Hepatocyte (in vitro differentiated cells): Measurements from ENCODE around the gene SV2C. TPM values are rescaled to one million over a fixed set of nuclear protein-coding genes. Genes with fewer than 3 reads are reported as not detected.

Experiments
- DNase-seq: peaks from one replicate; pipeline ENCODE4 v3.0.0-alpha.2; 2016; ENCODE audit warnings: low spot score
- H2AFZ ChIP-seq: fragments of 200-600 bp; sonication (generic); 2 replicates; pipeline ENCODE4 v1.6.0; 2016; ENCODE audit warnings: antibody characterized with exemption, mild to moderate bottlenecking
- H3K27ac ChIP-seq: fragments of 200-600 bp; sonication (generic); 2 replicates; pipeline ENCODE4 v1.5.1; 2016; ENCODE audit warnings: mild to moderate bottlenecking
- H3K27me3 ChIP-seq: fragments of 200-600 bp; sonication (generic); 2 replicates; pipeline ENCODE4 v1.6.1; 2016
- H3K36me3 ChIP-seq: fragments of 200-600 bp; sonication (generic); replicated peaks from 2 replicates; pipeline ENCODE4 v1.5.1; 2016; ENCODE audit warnings: low read depth; ENCODE audit not compliant: insufficient read depth
- H3K4me1 ChIP-seq: fragments of 200-600 bp; sonication (generic); 2 replicates; pipeline ENCODE4 v1.5.1; 2016; ENCODE audit warnings: mild to moderate bottlenecking, moderate library complexity; ENCODE audit not compliant: insufficient read depth
- H3K4me2 ChIP-seq: fragments of 200-600 bp; sonication (generic); 2 replicates; pipeline ENCODE4 v1.6.0; 2016
- H3K4me3 ChIP-seq: fragments of 200-600 bp; sonication (generic); 2 replicates; pipeline ENCODE4 v1.5.1; 2016; ENCODE audit warnings: mild to moderate bottlenecking
- H3K79me2 ChIP-seq: fragments of 200-600 bp; sonication (generic); 2 replicates; pipeline ENCODE4 v1.6.0; 2017; ENCODE audit warnings: mild to moderate bottlenecking
- H3K9me2 ChIP-seq: fragments of 200-600 bp; sonication (generic); replicated peaks from 2 replicates; pipeline ENCODE4 v1.6.0; 2017; ENCODE audit warnings: mild to moderate bottlenecking; ENCODE audit not compliant: insufficient read depth
- H3K9me3 ChIP-seq: fragments of 200-600 bp; sonication (generic); 2 replicates; pipeline ENCODE4 v1.5.1; 2016; ENCODE audit warnings: low read depth, mild to moderate bottlenecking
- H4K20me1 ChIP-seq: fragments of 200-600 bp; sonication (generic); 2 replicates; pipeline ENCODE4 v1.6.0; 2016; ENCODE audit warnings: mild to moderate bottlenecking; ENCODE audit not compliant: insufficient read depth, poor library complexity, severe bottlenecking
- EZH2 ChIP-seq: fragments of 200-600 bp; sonication (generic); IDR thresholded peaks from 2 replicates; pipeline ENCODE4 v1.6.1; 2016; ENCODE audit warnings: antibody characterized with exemption, mild to moderate bottlenecking, borderline replicate concordance
- EZH2phosphoT487 ChIP-seq: fragments of 200-600 bp; sonication (generic); IDR thresholded peaks from one replicate; pipeline ENCODE4 v1.6.1; 2018; ENCODE audit warnings: antibody characterized with exemption, mild to moderate bottlenecking, low read depth, moderate library complexity; ENCODE audit not compliant: unreplicated experiment, severe bottlenecking
- WGBS: methylation state at CpG from one replicate; pipeline ENCODE4 v1.1.6; 2016; ENCODE audit warnings: low lambda C conversion rate; ENCODE audit errors: missing lambda C conversion rate; 5-methylcytosine and 5-hydroxymethylcytosine counted together
- polyA plus RNA-seq: library from polyadenylated mRNA; unstranded; fragments of >200 nt; fragmentation: Nextera tagmentation; extraction: Ambion mirVana; gene quantifications from 2 replicates; pipeline ENCODE4 v1.2.1, GENCODE V29; 2016
- total RNA-seq: library from RNA; depleted of rRNA; stranded (reverse); fragments of >200 nt; gene quantifications from 2 replicates; pipeline ENCODE4 v1.2.3, GENCODE V29; 2014
- TF ChIP-seq, protein P1 (sequence below): fragments of 200-600 bp; sonication (generic); IDR thresholded peaks from 2 replicates; pipeline ENCODE4 v1.5.1; 2016; ENCODE audit warnings: antibody characterized with exemption, mild to moderate bottlenecking; ENCODE audit not compliant: poor library complexity

The SV2C gene
- total and polyA plus RNA-seq, 2 experiments from 2014 or later, result under 0.01 to 0.05 TPM

DNA sequence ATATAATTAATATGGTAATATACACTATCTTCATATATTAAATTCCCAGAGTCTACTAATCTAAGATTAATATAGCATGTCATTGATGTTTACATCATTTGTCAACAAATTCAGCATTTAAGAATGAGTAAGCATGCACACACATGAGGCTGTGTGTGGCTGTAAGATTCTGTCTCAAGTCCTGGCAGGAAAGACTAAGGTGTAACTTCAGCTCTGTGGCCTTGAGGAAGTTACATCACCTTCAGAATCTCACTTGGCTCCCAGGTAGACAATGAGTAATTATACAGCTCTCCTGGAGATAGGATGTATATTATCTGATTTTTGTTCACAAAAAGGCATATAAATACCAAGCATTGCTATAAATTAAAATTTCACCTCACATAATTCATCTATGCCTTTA is 200.5 kb downstream of the SV2C start:
- TF ChIP-seq EZH2 (no peak), EZH2phosphoT487 (no peak)
- TF ChIP-seq, protein P1, sequence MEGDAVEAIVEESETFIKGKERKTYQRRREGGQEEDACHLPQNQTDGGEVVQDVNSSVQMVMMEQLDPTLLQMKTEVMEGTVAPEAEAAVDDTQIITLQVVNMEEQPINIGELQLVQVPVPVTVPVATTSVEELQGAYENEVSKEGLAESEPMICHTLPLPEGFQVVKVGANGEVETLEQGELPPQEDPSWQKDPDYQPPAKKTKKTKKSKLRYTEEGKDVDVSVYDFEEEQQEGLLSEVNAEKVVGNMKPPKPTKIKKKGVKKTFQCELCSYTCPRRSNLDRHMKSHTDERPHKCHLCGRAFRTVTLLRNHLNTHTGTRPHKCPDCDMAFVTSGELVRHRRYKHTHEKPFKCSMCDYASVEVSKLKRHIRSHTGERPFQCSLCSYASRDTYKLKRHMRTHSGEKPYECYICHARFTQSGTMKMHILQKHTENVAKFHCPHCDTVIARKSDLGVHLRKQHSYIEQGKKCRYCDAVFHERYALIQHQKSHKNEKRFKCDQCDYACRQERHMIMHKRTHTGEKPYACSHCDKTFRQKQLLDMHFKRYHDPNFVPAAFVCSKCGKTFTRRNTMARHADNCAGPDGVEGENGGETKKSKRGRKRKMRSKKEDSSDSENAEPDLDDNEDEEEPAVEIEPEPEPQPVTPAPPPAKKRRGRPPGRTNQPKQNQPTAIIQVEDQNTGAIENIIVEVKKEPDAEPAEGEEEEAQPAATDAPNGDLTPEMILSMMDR, result no peak
- Histone ChIP-seq H3K4me2 (no peak overlapping the region), H3K79me2 (no peaks in the 10 kb centered on the region), H3K4me1 (no peaks in the 10 kb centered on the region), H3K36me3 (no peaks in the 10 kb centered on the region), H3K4me3 (no peak overlapping the region), H3K9me3 (no peaks in the 10 kb centered on the region), H3K27ac (no peak overlapping the region), H3K9me2 (no peaks in the 10 kb centered on the region), H4K20me1 (no peaks in the 10 kb centered on the region), H3K27me3 (no peaks in the 10 kb centered on the region), H2AFZ (no peak overlapping the region)
- no peak for DNase-seq

DNA sequence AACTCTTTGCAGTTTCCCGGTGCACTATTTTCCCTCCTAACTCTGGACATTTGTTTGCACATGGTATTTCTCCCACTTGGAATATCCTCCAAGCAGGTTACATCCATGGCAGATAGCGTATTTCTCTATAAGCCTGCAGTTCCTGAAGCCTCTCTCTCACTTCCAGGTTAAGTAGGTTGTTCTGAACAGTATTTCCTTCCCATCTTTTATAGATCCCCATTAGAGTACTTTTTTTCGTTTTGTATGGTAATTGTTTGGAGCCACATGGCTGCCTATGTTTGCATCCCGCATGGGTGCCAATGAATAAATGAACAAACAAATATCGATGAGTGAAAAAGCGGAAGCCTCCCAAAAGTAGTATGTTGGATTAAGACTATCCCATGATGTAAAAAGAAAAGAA is 206.5 kb downstream of the SV2C start:
- no peak for DNase-seq
- Histone ChIP-seq H3K36me3 (no peaks in the 10 kb centered on the region), H4K20me1 (no peaks in the 10 kb centered on the region), H3K27me3 (no peaks in the 10 kb centered on the region), H3K27ac (no peak overlapping the region), H3K9me2 (no peaks in the 10 kb centered on the region), H3K4me3 (no peak overlapping the region), H3K79me2 (no peaks in the 10 kb centered on the region), H3K4me1 (no peaks in the 10 kb centered on the region), H2AFZ (no peak overlapping the region), H3K9me3 (no peaks in the 10 kb centered on the region), H3K4me2 (no peak overlapping the region)
- TF ChIP-seq, protein P1, result no peak
- TF ChIP-seq EZH2, result no peak
- 90% methylated on average over 6 of the region's 6 CpGs for WGBS

DNA sequence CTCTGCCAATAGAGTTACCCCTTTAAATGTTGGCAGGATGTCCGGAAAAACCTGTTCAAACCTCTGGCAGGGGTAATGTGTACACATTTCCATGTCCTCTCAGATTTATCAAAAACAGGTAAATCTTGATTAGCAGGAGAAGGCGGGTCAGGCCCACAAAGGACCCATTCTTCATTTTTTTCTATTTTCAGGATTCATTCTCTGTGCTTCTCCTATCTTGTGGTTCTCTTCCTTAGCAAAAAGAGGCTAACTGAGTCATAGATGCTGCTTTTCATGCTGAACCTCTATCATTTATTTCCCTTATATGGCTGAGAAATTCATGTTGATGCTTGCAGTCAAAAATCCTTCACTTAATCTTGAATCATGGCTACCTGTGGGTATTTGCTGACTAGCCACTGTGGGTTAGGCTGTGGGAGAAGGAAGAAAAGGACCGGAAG is 207.2 kb downstream of the SV2C start:
- H3K4me2 ChIP-seq, result no peak overlapping the region
- TF ChIP-seq EZH2phosphoT487, result no peak
- no peak for TF ChIP-seq EZH2
- TF ChIP-seq, protein P1, result no peak
- WGBS, result 77% methylated on average over 3 of the region's 3 CpGs
- H3K4me3 ChIP-seq, result no peak overlapping the region
- no peaks in the 10 kb centered on the region for H3K79me2 ChIP-seq
- H3K4me1 ChIP-seq, result no peaks in the 10 kb centered on the region
- H4K20me1 ChIP-seq, result no peaks in the 10 kb centered on the region
- H3K9me3 ChIP-seq, result no peaks in the 10 kb centered on the region
- H3K9me2 ChIP-seq, result no peaks in the 10 kb centered on the region
- H2AFZ ChIP-seq, result no peak overlapping the region
- H3K27ac ChIP-seq, result no peak overlapping the region
- no peak for DNase-seq
- H3K36me3 ChIP-seq, result no peaks in the 10 kb centered on the region
- H3K27me3 ChIP-seq, result no peaks in the 10 kb centered on the region
